A673 (cell line): ENCODE results near the gene AGXT2. TPM values are rescaled to one million over a fixed set of nuclear protein-coding genes. Genes with fewer than 3 reads are reported as not detected.

Experiments
- BruUV-seq: library from RNA; stranded (reverse); fragments of 400-500 nt; replicated peaks from 2 replicates; lab custom pipeline; 2021; lab: Mats Ljungman, UMichigan
- CTCF ChIA-PET: fragments of 300-600 bp; sonication (Branson Sonifier 250); formaldehyde crosslinking; loops from one replicate; lab custom pipeline; 2022; ENCODE audit warnings: antibody characterized with exemption; lab: Charles Lee
- POLR2A ChIA-PET: fragments of 300-600 bp; sonication (Branson Sonifier 250); formaldehyde crosslinking; loops from one replicate; lab custom pipeline; 2022; ENCODE audit warnings: antibody characterized with exemption; ENCODE audit not compliant: low non-redundant PET; lab: Charles Lee
- DNase-seq: peaks from one replicate; pipeline ENCODE4 v3.0.0-alpha.2; 2015; ENCODE audit warnings: low spot score
- H3K27ac ChIP-seq: fragments of 200-600 bp; sonication (generic); 2 replicates; pipeline ENCODE4 v1.5.1; 2016; ENCODE audit warnings: mixed run types, low read depth, mild to moderate bottlenecking, mixed read lengths, antibody characterized with exemption, low read length; ENCODE audit not compliant: poor library complexity, severe bottlenecking
- H3K27me3 ChIP-seq: fragments of 200-600 bp; sonication (generic); replicated peaks from 2 replicates; pipeline ENCODE4 v1.6.1; 2017; ENCODE audit warnings: mixed run types, low read depth, mild to moderate bottlenecking, mixed read lengths, antibody characterized with exemption, low read length; ENCODE audit not compliant: insufficient read depth, poor library complexity
- H3K36me3 ChIP-seq: fragments of 200-600 bp; sonication (generic); 2 replicates; pipeline ENCODE4 v1.6.1; 2016; ENCODE audit warnings: mixed run types, mild to moderate bottlenecking, mixed read lengths, antibody characterized with exemption, low read length; ENCODE audit not compliant: insufficient read depth, poor library complexity, severe bottlenecking
- H3K4me1 ChIP-seq: fragments of 200-600 bp; sonication (generic); 2 replicates; pipeline ENCODE4 v1.6.1; 2017; ENCODE audit warnings: mixed run types, mild to moderate bottlenecking, mixed read lengths, antibody characterized with exemption, low read length; ENCODE audit not compliant: insufficient read depth, poor library complexity, severe bottlenecking
- H3K4me3 ChIP-seq: fragments of 200-600 bp; sonication (generic); 2 replicates; pipeline ENCODE4 v1.5.1; 2016; ENCODE audit warnings: low read depth, mixed run types, mild to moderate bottlenecking, mixed read lengths, low read length; ENCODE audit not compliant: poor library complexity, severe bottlenecking
- H3K9me3 ChIP-seq: fragments of 200-600 bp; sonication (generic); 2 replicates; pipeline ENCODE4 v1.6.1; 2016; ENCODE audit warnings: mixed run types, low read depth, mild to moderate bottlenecking, mixed read lengths, antibody characterized with exemption, low read length; ENCODE audit not compliant: poor library complexity, severe bottlenecking
- EZH2 ChIP-seq: fragments of 200-600 bp; sonication (generic); IDR thresholded peaks from 2 replicates; pipeline ENCODE4 v1.6.1; 2017; ENCODE audit warnings: borderline replicate concordance, low read depth, mild to moderate bottlenecking, mixed read lengths, antibody characterized with exemption, low read length; ENCODE audit not compliant: poor library complexity, severe bottlenecking
- intact Hi-C: fragments of 100-400 bp; cut with micrococcal nuclease; formaldehyde crosslinking; loops from one replicate; pipeline ENCODE4 v1.10.0; 2022; ENCODE audit not compliant: unreplicated experiment
- total RNA-seq: library from RNA; stranded (reverse); gene quantifications from 2 replicates; pipeline ENCODE4 v1.2.3, GENCODE V29; 2021
- TF ChIP-seq, protein P1 (sequence below): fragments of 300-800, 200-600 bp; sonication (generic); conservative IDR thresholded peaks from 2 replicates; pipeline ENCODE4 v1.5.1; 2017; ENCODE audit warnings: low read depth, mild to moderate bottlenecking, antibody characterized with exemption, low read length, moderate library complexity, mixed read lengths

The AGXT2 gene
- total RNA-seq, 1 experiment from 2014 or later, result not detected

DNA sequence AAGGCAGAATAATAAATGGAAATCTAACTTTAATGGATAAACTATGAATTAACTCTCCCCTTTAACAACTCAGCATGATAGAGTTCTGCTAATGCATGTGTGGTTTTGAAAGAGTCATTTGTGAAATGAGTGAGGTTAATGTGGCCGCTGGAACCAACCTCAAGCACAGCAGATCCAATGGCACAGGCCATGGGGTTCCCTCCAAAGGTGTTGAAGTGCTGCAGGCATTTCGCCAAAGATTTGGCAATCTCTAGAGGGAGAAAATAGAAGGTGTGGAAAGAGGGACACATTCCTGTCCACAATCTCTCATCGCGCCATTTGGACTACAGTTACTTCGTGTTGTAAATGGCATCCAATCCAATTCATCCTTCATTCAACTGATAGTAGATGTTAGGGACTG is 35.0 kb downstream of the AGXT2 start:
- POLR2A ChIA-PET, result no interaction called here
- H3K4me3 ChIP-seq, result no peak overlapping the region
- intact Hi-C loops, result no loop called here

DNA sequence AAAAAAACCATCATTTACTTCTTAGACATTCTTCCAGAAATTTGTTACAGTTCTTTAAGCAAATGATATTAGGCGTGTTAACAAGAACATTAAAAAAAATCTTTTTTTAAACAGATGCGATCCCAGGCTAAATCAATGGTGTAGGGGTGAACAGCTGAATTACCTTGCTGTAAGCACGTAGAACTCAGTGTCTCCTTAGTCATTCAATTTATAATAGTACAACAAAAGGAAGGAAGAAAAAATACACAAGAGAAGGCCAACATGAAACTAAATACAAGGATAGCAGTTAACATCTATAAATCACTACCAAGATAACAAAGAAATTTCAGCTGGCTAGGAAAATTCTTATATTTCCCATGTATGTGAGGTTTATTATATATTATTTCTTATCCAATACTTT is 35.4 kb downstream of the AGXT2 start:
- ChIA-PET POLR2A (no interaction called here), CTCF (interaction anchor here (0.6 kb wide), 1 partner anchor 73 kb away, joined by 3 read pairs; no protein-coding TSS in a partner anchor)
- Histone ChIP-seq H3K36me3 (no peaks in the 10 kb centered on the region), H3K9me3 (no peaks in the 10 kb centered on the region), H3K27ac (no peak overlapping the region), H3K4me3 (no peak overlapping the region), H3K27me3 (no peaks in the 10 kb centered on the region), H3K4me1 (no peaks in the 10 kb centered on the region)
- no TSS peak for BruUV-seq
- DNase-seq, result no peak
- intact Hi-C loops, result no loop called here
- TF ChIP-seq, protein P1, sequence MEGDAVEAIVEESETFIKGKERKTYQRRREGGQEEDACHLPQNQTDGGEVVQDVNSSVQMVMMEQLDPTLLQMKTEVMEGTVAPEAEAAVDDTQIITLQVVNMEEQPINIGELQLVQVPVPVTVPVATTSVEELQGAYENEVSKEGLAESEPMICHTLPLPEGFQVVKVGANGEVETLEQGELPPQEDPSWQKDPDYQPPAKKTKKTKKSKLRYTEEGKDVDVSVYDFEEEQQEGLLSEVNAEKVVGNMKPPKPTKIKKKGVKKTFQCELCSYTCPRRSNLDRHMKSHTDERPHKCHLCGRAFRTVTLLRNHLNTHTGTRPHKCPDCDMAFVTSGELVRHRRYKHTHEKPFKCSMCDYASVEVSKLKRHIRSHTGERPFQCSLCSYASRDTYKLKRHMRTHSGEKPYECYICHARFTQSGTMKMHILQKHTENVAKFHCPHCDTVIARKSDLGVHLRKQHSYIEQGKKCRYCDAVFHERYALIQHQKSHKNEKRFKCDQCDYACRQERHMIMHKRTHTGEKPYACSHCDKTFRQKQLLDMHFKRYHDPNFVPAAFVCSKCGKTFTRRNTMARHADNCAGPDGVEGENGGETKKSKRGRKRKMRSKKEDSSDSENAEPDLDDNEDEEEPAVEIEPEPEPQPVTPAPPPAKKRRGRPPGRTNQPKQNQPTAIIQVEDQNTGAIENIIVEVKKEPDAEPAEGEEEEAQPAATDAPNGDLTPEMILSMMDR, result no peak
- no peak for TF ChIP-seq EZH2

More for the DNA sequence above, 35.0 kb downstream of the AGXT2 start:
- no peaks in the 10 kb centered on the region for H3K36me3 ChIP-seq
- no peak for DNase-seq
- TF ChIP-seq, protein P1, result no peak
- no peak for TF ChIP-seq EZH2
- CTCF ChIA-PET, result no interaction called here
- no peak overlapping the region for H3K27ac ChIP-seq
- H3K27me3 ChIP-seq, result no peaks in the 10 kb centered on the region
- no peaks in the 10 kb centered on the region for H3K9me3 ChIP-seq
- no TSS peak for BruUV-seq
- H3K4me1 ChIP-seq, result no peaks in the 10 kb centered on the region

DNA sequence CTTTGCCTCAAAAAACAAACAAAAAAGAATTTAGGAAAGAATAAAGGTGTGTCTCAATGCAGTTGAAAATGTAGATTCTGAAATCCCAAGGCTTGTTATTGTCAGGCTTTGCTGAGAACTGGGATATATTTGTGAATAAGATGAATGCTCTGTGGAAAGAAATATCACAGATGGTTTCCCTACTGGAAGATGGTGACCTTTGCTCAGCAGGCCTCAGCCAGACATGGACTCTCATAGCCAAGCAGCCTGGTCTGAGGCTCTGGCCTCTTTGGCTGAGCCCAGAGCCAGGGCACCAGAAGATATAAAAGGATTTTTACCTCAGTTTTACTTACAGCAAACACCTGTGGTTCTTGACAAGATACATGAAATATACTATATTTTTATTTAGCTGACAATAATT is 37.1 kb downstream of the AGXT2 start:
- ChIA-PET POLR2A (no interaction called here), CTCF (no interaction called here)
- H3K27me3 ChIP-seq, result no peaks in the 10 kb centered on the region
- H3K4me3 ChIP-seq, result no peak overlapping the region
- no peak for DNase-seq
- no peaks in the 10 kb centered on the region for H3K36me3 ChIP-seq
- H3K27ac ChIP-seq, result no peak overlapping the region
- no TSS peak for BruUV-seq
- TF ChIP-seq, protein P1, result no peak
- TF ChIP-seq EZH2, result no peak
- intact Hi-C loops, result no loop called here
- H3K9me3 ChIP-seq, result no peaks in the 10 kb centered on the region
- H3K4me1 ChIP-seq, result no peaks in the 10 kb centered on the region
